GM23338 (cell line): ENCODE results near the gene OSBPL10. TPM values are rescaled to one million over a fixed set of nuclear protein-coding genes. Genes with fewer than 3 reads are reported as not detected.
A peak's percentile ranks its signal among the peaks of the same experiment; 100 is the strongest.

ENCODE experiments used
- ATAC-seq: fragments of 200-7000 bp; cut with Tn5 transposase; 3 replicates; pipeline ENCODE4 v1.9.1; 2020
- DNase-seq: peaks from one replicate; pipeline ENCODE4 v3.0.0-alpha.2; 2015; ENCODE audit warnings: low spot score
- H2AFZ ChIP-seq: fragments of 200-600 bp; sonication (generic); 2 replicates; pipeline ENCODE4 v1.8.0; 2016; ENCODE audit warnings: antibody characterized with exemption, mild to moderate bottlenecking, moderate library complexity
- H3F3A ChIP-seq: fragments of 200-600 bp; sonication (generic); replicated peaks from 2 replicates; pipeline ENCODE4 v1.8.0; 2017; ENCODE audit warnings: antibody characterized with exemption, mixed run types, low read depth
- H3K27ac ChIP-seq: fragments of 200-600 bp; sonication (generic); 2 replicates; pipeline ENCODE4 v1.6.1; 2016; ENCODE audit warnings: low read depth
- H3K27me3 ChIP-seq: fragments of 200-600 bp; sonication (generic); 2 replicates; pipeline ENCODE4 v1.8.0; 2016; ENCODE audit warnings: mild to moderate bottlenecking, mixed run types, moderate library complexity; ENCODE audit not compliant: insufficient read depth
- H3K36me3 ChIP-seq: fragments of 200-600 bp; sonication (generic); 2 replicates; pipeline ENCODE4 v1.8.0; 2016; ENCODE audit warnings: mild to moderate bottlenecking; ENCODE audit not compliant: insufficient read depth
- H3K4me1 ChIP-seq: fragments of 200-600 bp; sonication (generic); 2 replicates; pipeline ENCODE4 v1.8.0; 2016; ENCODE audit warnings: mild to moderate bottlenecking, moderate library complexity; ENCODE audit not compliant: insufficient read depth
- H3K4me2 ChIP-seq: fragments of 200-600 bp; sonication (generic); 2 replicates; pipeline ENCODE4 v1.7.1; 2017; ENCODE audit warnings: mixed run types
- H3K4me3 ChIP-seq: fragments of 200-600 bp; sonication (generic); 2 replicates; pipeline ENCODE4 v1.6.1; 2016; ENCODE audit warnings: mixed run types
- H3K79me2 ChIP-seq: fragments of 200-600 bp; sonication (generic); replicated peaks from 2 replicates; pipeline ENCODE4 v1.8.0; 2017; ENCODE audit warnings: mild to moderate bottlenecking; ENCODE audit not compliant: insufficient read depth
- H3K9me2 ChIP-seq: fragments of 200-600 bp; sonication (generic); 2 replicates; pipeline ENCODE4 v1.8.0; 2017; ENCODE audit not compliant: insufficient read depth
- H4K20me1 ChIP-seq: fragments of 200-600 bp; sonication (generic); replicated peaks from 2 replicates; pipeline ENCODE4 v1.8.0; 2017; ENCODE audit warnings: mild to moderate bottlenecking; ENCODE audit not compliant: insufficient read depth
- H3K27ac Mint-ChIP-seq: 2 replicates; pipeline ENCODE4 v1.8.0; 2020; ENCODE audit warnings: inconsistent platforms, mild to moderate bottlenecking, moderate library complexity, mixed read lengths
- H3K27me3 Mint-ChIP-seq: 3 replicates; pipeline ENCODE4 v1.8.0; 2022; ENCODE audit warnings: low read depth, mild to moderate bottlenecking, moderate library complexity, mixed read lengths, inconsistent platforms; ENCODE audit not compliant: insufficient read depth, poor library complexity
- H3K36me3 Mint-ChIP-seq: 3 replicates; pipeline ENCODE4 v1.8.0; 2021; ENCODE audit warnings: low read depth, mild to moderate bottlenecking, inconsistent platforms, moderate library complexity, mixed read lengths
- H3K4me1 Mint-ChIP-seq: 3 replicates; pipeline ENCODE4 v1.8.0; 2020; ENCODE audit warnings: mild to moderate bottlenecking, inconsistent platforms, mixed read lengths
- H3K4me3 Mint-ChIP-seq: 3 replicates; pipeline ENCODE4 v1.8.0; 2021; ENCODE audit warnings: moderate library complexity, mild to moderate bottlenecking, inconsistent platforms, mixed read lengths
- H3K9me3 Mint-ChIP-seq: 3 replicates; pipeline ENCODE4 v1.8.0; 2020; ENCODE audit warnings: moderate library complexity, mild to moderate bottlenecking, inconsistent platforms, mixed read lengths
- CREB1 ChIP-seq: fragments of 250-450 bp; sonication (Bioruptor Pico); IDR thresholded peaks from 2 replicates; pipeline ENCODE4 v1.5.0; 2020; ENCODE audit warnings: low read depth, mild to moderate bottlenecking, moderate library complexity
- ETS1 ChIP-seq: IDR thresholded peaks from 2 replicates; pipeline ENCODE4 v1.6.1; 2016; ENCODE audit warnings: antibody characterized with exemption
- NANOG ChIP-seq: IDR thresholded peaks from 2 replicates; pipeline ENCODE4 v1.6.1; 2016; ENCODE audit warnings: antibody characterized with exemption, borderline replicate concordance
- polyA plus RNA-seq: library from polyadenylated mRNA; unstranded; fragments of >200 nt; fragmentation: Nextera tagmentation; extraction: Ambion mirVana; gene quantifications from 2 replicates; pipeline ENCODE4 v1.2.1, GENCODE V29; 2016
- total RNA-seq: library from RNA; depleted of rRNA; stranded (reverse); fragments of >200 nt; shearing (Covaris generic); gene quantifications from 2 replicates; pipeline ENCODE4 v1.2.3, GENCODE V29; 2014
- TF ChIP-seq, protein P1 (sequence below): IDR thresholded peaks from one replicate; pipeline ENCODE4 v1.6.1; 2018; ENCODE audit warnings: antibody characterized with exemption; ENCODE audit not compliant: unreplicated experiment
- TF ChIP-seq, protein P2 (sequence below), 2 experiments: fragments of 200-600 bp in 1 of 2; sonication (generic) in 1 of 2; conservative IDR thresholded peaks; 2 replicates each; pipeline versions ENCODE4 v1.5.1 to v1.6.1; 2016 to 2017; ENCODE audit warnings: antibody characterized with exemption in 2 of 2, low read depth in 2 of 2, mild to moderate bottlenecking in 2 of 2, moderate library complexity in 1 of 2
- TF ChIP-seq, protein P3 (sequence below): fragments of 250-450 bp; sonication (Bioruptor Pico); IDR thresholded peaks from 2 replicates; pipeline ENCODE4 v1.5.0; 2020; ENCODE audit warnings: mild to moderate bottlenecking, moderate library complexity

Gene OSBPL10
- total and polyA plus RNA-seq, 2 experiments from 2014 or later, result 23.8 to 149 TPM

DNA sequence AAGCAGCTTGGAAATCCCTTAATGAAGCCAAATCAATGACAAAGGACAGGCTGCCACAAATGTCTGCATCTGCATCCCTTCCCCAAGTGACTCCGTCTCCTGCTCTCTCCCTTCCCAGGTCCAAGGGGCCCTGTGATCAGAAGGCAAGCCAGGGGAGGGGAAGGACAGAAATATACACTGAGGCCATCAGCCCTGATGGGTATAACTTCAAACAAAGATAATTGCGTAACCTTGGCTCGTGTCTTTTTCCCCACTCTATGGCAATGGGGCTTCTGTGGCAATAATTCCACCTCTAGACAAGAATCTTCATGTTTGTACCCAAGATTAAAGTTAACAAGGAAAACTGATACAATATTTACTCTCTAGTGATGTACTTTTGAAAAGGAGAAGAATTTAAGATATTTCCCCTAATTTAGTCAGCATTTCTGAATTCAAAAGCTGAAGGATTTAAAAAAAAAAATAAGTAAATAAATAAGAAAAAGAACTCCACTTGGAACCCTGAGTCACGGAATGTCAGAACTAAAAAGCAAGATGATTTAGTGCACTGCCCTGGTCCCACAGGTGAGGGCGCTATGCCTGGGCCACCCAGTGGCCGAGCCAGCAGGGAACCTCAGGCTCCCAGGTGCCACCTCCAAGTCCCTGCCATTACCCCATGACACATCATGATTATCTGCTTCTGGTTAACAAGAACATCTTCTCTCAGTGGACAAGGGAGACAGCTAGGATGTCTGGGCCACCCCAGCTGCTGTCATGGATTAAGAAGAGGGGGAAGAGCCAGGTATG is 293.9 kb downstream of the OSBPL10 start:
- Histone ChIP-seq H3F3A (no peaks in the 10 kb centered on the region), H3K79me2 (peaks cover 5% of the 10 kb centered on the region; the same call in 1 of the 2 replicates), H3K36me3 (peaks cover 22% of the 10 kb centered on the region; the same call in 1 of the 2 replicates), H3K27ac (0 out of 2 replicates have a peak overlapping the region, but pooled peaks have one; percentile 39), H3K4me2 (no peak overlapping the region), H3K9me2 (0 out of 2 replicates have a peak, but pooled peaks cover 3% of the 10 kb centered on the region), H3K27me3 (no peaks in the 10 kb centered on the region), H2AFZ (no peak overlapping the region), H3K4me1 (peaks cover 12% of the 10 kb centered on the region; the same call in 1 of the 2 replicates), H4K20me1 (no peaks in the 10 kb centered on the region; the same call in 1 of the 2 replicates), H3K4me3 (no peak overlapping the region)
- Mint-ChIP-seq H3K4me1 (peaks cover 23% of the 10 kb centered on the region), H3K9me3 (peaks cover 22% of the 10 kb centered on the region; the same call in 2 of the 3 replicates), H3K4me3 (no peak overlapping the region), H3K36me3 (peaks cover 57% of the 10 kb centered on the region), H3K27ac (no peak overlapping the region), H3K27me3 (peaks cover 5% of the 10 kb centered on the region)
- TF ChIP-seq, protein P1, sequence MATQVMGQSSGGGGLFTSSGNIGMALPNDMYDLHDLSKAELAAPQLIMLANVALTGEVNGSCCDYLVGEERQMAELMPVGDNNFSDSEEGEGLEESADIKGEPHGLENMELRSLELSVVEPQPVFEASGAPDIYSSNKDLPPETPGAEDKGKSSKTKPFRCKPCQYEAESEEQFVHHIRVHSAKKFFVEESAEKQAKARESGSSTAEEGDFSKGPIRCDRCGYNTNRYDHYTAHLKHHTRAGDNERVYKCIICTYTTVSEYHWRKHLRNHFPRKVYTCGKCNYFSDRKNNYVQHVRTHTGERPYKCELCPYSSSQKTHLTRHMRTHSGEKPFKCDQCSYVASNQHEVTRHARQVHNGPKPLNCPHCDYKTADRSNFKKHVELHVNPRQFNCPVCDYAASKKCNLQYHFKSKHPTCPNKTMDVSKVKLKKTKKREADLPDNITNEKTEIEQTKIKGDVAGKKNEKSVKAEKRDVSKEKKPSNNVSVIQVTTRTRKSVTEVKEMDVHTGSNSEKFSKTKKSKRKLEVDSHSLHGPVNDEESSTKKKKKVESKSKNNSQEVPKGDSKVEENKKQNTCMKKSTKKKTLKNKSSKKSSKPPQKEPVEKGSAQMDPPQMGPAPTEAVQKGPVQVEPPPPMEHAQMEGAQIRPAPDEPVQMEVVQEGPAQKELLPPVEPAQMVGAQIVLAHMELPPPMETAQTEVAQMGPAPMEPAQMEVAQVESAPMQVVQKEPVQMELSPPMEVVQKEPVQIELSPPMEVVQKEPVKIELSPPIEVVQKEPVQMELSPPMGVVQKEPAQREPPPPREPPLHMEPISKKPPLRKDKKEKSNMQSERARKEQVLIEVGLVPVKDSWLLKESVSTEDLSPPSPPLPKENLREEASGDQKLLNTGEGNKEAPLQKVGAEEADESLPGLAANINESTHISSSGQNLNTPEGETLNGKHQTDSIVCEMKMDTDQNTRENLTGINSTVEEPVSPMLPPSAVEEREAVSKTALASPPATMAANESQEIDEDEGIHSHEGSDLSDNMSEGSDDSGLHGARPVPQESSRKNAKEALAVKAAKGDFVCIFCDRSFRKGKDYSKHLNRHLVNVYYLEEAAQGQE, result no peak
- TF ChIP-seq, protein P2, sequence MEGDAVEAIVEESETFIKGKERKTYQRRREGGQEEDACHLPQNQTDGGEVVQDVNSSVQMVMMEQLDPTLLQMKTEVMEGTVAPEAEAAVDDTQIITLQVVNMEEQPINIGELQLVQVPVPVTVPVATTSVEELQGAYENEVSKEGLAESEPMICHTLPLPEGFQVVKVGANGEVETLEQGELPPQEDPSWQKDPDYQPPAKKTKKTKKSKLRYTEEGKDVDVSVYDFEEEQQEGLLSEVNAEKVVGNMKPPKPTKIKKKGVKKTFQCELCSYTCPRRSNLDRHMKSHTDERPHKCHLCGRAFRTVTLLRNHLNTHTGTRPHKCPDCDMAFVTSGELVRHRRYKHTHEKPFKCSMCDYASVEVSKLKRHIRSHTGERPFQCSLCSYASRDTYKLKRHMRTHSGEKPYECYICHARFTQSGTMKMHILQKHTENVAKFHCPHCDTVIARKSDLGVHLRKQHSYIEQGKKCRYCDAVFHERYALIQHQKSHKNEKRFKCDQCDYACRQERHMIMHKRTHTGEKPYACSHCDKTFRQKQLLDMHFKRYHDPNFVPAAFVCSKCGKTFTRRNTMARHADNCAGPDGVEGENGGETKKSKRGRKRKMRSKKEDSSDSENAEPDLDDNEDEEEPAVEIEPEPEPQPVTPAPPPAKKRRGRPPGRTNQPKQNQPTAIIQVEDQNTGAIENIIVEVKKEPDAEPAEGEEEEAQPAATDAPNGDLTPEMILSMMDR (conservative IDR thresholded peaks at IDR 0.05; ENCODE audit: low read depth in 2 of 2), result peak; percentile 63 to 68
- TF ChIP-seq NANOG, result no peak
- TF ChIP-seq CREB1 (CRISPR knock-in tag), result no peak
- TF ChIP-seq ETS1, result no peak
- TF ChIP-seq, protein P3, sequence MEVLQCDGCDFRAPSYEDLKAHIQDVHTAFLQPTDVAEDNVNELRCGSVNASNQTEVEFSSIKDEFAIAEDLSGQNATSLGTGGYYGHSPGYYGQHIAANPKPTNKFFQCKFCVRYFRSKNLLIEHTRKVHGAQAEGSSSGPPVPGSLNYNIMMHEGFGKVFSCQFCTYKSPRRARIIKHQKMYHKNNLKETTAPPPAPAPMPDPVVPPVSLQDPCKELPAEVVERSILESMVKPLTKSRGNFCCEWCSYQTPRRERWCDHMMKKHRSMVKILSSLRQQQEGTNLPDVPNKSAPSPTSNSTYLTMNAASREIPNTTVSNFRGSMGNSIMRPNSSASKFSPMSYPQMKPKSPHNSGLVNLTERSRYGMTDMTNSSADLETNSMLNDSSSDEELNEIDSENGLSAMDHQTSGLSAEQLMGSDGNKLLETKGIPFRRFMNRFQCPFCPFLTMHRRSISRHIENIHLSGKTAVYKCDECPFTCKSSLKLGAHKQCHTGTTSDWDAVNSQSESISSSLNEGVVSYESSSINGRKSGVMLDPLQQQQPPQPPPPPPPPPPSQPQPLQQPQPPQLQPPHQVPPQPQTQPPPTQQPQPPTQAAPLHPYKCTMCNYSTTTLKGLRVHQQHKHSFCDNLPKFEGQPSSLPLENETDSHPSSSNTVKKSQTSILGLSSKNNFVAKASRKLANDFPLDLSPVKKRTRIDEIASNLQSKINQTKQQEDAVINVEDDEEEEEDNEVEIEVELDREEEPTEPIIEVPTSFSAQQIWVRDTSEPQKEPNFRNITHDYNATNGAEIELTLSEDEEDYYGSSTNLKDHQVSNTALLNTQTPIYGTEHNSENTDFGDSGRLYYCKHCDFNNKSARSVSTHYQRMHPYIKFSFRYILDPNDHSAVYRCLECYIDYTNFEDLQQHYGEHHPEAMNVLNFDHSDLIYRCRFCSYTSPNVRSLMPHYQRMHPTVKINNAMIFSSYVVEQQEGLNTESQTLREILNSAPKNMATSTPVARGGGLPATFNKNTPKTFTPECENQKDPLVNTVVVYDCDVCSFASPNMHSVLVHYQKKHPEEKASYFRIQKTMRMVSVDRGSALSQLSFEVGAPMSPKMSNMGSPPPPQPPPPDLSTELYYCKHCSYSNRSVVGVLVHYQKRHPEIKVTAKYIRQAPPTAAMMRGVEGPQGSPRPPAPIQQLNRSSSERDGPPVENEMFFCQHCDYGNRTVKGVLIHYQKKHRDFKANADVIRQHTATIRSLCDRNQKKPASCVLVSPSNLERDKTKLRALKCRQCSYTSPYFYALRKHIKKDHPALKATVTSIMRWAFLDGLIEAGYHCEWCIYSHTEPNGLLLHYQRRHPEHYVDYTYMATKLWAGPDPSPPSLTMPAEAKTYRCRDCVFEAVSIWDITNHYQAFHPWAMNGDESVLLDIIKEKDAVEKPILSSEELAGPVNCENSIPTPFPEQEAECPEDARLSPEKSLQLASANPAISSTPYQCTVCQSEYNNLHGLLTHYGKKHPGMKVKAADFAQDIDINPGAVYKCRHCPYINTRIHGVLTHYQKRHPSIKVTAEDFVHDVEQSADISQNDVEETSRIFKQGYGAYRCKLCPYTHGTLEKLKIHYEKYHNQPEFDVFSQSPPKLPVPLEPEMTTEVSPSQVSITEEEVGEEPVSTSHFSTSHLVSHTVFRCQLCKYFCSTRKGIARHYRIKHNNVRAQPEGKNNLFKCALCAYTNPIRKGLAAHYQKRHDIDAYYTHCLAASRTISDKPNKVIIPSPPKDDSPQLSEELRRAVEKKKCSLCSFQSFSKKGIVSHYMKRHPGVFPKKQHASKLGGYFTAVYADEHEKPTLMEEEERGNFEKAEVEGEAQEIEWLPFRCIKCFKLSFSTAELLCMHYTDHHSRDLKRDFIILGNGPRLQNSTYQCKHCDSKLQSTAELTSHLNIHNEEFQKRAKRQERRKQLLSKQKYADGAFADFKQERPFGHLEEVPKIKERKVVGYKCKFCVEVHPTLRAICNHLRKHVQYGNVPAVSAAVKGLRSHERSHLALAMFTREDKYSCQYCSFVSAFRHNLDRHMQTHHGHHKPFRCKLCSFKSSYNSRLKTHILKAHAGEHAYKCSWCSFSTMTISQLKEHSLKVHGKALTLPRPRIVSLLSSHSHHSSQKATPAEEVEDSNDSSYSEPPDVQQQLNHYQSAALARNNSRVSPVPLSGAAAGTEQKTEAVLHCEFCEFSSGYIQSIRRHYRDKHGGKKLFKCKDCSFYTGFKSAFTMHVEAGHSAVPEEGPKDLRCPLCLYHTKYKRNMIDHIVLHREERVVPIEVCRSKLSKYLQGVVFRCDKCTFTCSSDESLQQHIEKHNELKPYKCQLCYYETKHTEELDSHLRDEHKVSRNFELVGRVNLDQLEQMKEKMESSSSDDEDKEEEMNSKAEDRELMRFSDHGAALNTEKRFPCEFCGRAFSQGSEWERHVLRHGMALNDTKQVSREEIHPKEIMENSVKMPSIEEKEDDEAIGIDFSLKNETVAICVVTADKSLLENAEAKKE, result no peak
- ATAC-seq, result peak; percentile 38; the same call in 1 of the 3 replicates
- peak; percentile 17 for DNase-seq
